ENCODE measurements around the gene TEX38. TPM values are rescaled to one million over a fixed set of nuclear protein-coding genes. Genes with fewer than 3 reads are reported as not detected.
"Not testable (repeated sequence)": the region's sequence is repeated elsewhere in the genome, so short reads cannot be mapped to it uniquely, and the experiment has no call there.

The TEX38 gene
- total RNA-seq, 2 donors from 2014 or later = 0.55 TPM; not detected in 1

- TF ChIP-seq CTCF (conservative IDR thresholded peaks at IDR 0.05) = no peak
- H3K4me3 Mint-ChIP-seq = peak overlapping the region; percentile 85
- no peaks in the 10 kb centered on the region for H3K9me3 ChIP-seq (ENCODE audit: control insufficient read depth, low read length)
- no peaks in the 10 kb centered on the region for H3K27me3 Mint-ChIP-seq (ENCODE audit: insufficient read depth)
- peaks cover 26% of the 10 kb centered on the region for H3K36me3 ChIP-seq (ENCODE audit: control insufficient read depth, insufficient read depth, low read length)
- peak overlapping the region; percentile 71 for H3K9ac ChIP-seq (ENCODE audit: extremely low read depth, low read length, poor library complexity, severe bottlenecking)
- H3K36me3 Mint-ChIP-seq (ENCODE audit: low read depth) = peaks cover 31% of the 10 kb centered on the region
- H3K27ac Mint-ChIP-seq = peak overlapping the region; percentile 90
- H3K4me1 Mint-ChIP-seq = peaks cover 45% of the 10 kb centered on the region
- H3K27ac ChIP-seq (ENCODE audit: low read depth, low read length) = no peak overlapping the region
- WGBS, 2 experiments (ENCODE audit: insufficient coverage in 1 of 2, insufficient read length in 1 of 2) = 3 to 5% methylated on average over 10 to 12 of the region's 12 CpGs
- peaks cover 11% of the 10 kb centered on the region for H3K4me1 ChIP-seq (ENCODE audit: control insufficient read depth, insufficient read depth, low read length)
- H3K4me3 ChIP-seq (ENCODE audit: low read length) = peak overlapping the region; percentile 94
- DNase-seq = no peak
- no peaks in the 10 kb centered on the region for H3K27me3 ChIP-seq (ENCODE audit: control insufficient read depth, insufficient read depth, low read length, poor library complexity, severe bottlenecking)
- H3K9me3 Mint-ChIP-seq = no peaks in the 10 kb centered on the region
Measured at GRCh38 chr1:46718340-46718726, 46.7 kb downstream of the TEX38 start.

GRCh38 chr1:46718727-46719622 is 47.3 kb downstream of the TEX38 start, which contains the start of gene EFCAB14:
EFCAB14 (minus strand) TSS chr1:46719114; CDS start chr1:46718087, 1,027 bp downstream.
- peak within 1 kb of the TSS; percentile 71 for H3K9ac ChIP-seq (ENCODE audit: extremely low read depth, low read length, poor library complexity, severe bottlenecking)
- H3K27ac Mint-ChIP-seq = peak within 1 kb of the TSS; percentile 90
- H3K27me3 Mint-ChIP-seq (ENCODE audit: insufficient read depth) = no peaks in the 10 kb centered on the region
- no peak within 1 kb of the TSS for H3K27ac ChIP-seq (ENCODE audit: low read depth, low read length)
- peaks cover 19% of the 10 kb centered on the region for H3K36me3 ChIP-seq (ENCODE audit: control insufficient read depth, insufficient read depth, low read length)
- peak within 1 kb of the TSS; percentile 85 for H3K4me3 Mint-ChIP-seq
- H3K9me3 Mint-ChIP-seq = no peaks in the 10 kb centered on the region
- peaks cover 51% of the 10 kb centered on the region for H3K4me1 Mint-ChIP-seq
- H3K9me3 ChIP-seq (ENCODE audit: control insufficient read depth, low read length) = no peaks in the 10 kb centered on the region
- H3K36me3 Mint-ChIP-seq (ENCODE audit: low read depth) = peaks cover 27% of the 10 kb centered on the region
- no peaks in the 10 kb centered on the region for H3K27me3 ChIP-seq (ENCODE audit: control insufficient read depth, insufficient read depth, low read length, poor library complexity, severe bottlenecking)
- WGBS, 2 experiments (ENCODE audit: insufficient coverage in 1 of 2, insufficient read length in 1 of 2) = 0% methylated on average over 34 to 85 of the region's 85 CpGs
- DNase-seq = peak; percentile 99
- H3K4me3 ChIP-seq (ENCODE audit: low read length) = peak within 1 kb of the TSS; percentile 94
- peaks cover 14% of the 10 kb centered on the region for H3K4me1 ChIP-seq (ENCODE audit: control insufficient read depth, insufficient read depth, low read length)
- no peak for TF ChIP-seq CTCF (conservative IDR thresholded peaks at IDR 0.05)

- Histone ChIP-seq H3K9ac (ENCODE audit: extremely low read depth, low read length, poor library complexity, severe bottlenecking) (no peak overlapping the region), H3K27ac (ENCODE audit: low read depth, low read length) (no peak overlapping the region), H3K27me3 (ENCODE audit: control insufficient read depth, insufficient read depth, low read length, poor library complexity, severe bottlenecking) (no peaks in the 10 kb centered on the region), H3K36me3 (ENCODE audit: control insufficient read depth, insufficient read depth, low read length) (peaks cover 12% of the 10 kb centered on the region), H3K9me3 (ENCODE audit: control insufficient read depth, low read length) (no peaks in the 10 kb centered on the region), H3K4me3 (ENCODE audit: low read length) (peak overlapping the region; percentile 94), H3K4me1 (ENCODE audit: control insufficient read depth, insufficient read depth, low read length) (peaks cover 14% of the 10 kb centered on the region)
- Mint-ChIP-seq H3K27ac (no peak overlapping the region), H3K9me3 (no peaks in the 10 kb centered on the region), H3K4me1 (peaks cover 55% of the 10 kb centered on the region), H3K36me3 (ENCODE audit: low read depth) (peaks cover 23% of the 10 kb centered on the region), H3K4me3 (peak overlapping the region; percentile 85), H3K27me3 (ENCODE audit: insufficient read depth) (no peaks in the 10 kb centered on the region)
- no peak for TF ChIP-seq CTCF (conservative IDR thresholded peaks at IDR 0.05)
- DNase-seq = no peak
- 62 to 65% methylated on average over 2 to 3 of the region's 3 CpGs for WGBS, 2 experiments (ENCODE audit: insufficient coverage in 1 of 2, insufficient read length in 1 of 2)
Measured at GRCh38 chr1:46719689-46720088, 48.0 kb downstream of the TEX38 start.

GRCh38 chr1:46720319-46720718 is 48.7 kb downstream of the TEX38 start:
- not testable (repeated sequence) for H3K27me3 ChIP-seq (ENCODE audit: control insufficient read depth, insufficient read depth, low read length, poor library complexity, severe bottlenecking); H3K9ac ChIP-seq (ENCODE audit: extremely low read depth, low read length, poor library complexity, severe bottlenecking); H3K27me3 Mint-ChIP-seq (ENCODE audit: insufficient read depth); H3K27ac ChIP-seq (ENCODE audit: low read depth, low read length); H3K9me3 ChIP-seq (ENCODE audit: control insufficient read depth, low read length); DNase-seq; H3K9me3 Mint-ChIP-seq; H3K27ac Mint-ChIP-seq; H3K4me3 Mint-ChIP-seq; H3K4me3 ChIP-seq (ENCODE audit: low read length); H3K36me3 ChIP-seq (ENCODE audit: control insufficient read depth, insufficient read depth, low read length)
- Mint-ChIP-seq H3K36me3 (ENCODE audit: low read depth) (peaks cover 17% of the 10 kb centered on the region), H3K4me1 (peaks cover 56% of the 10 kb centered on the region)
- whole genome bisulfite sequencing, 2 experiments (ENCODE audit: insufficient coverage in 1 of 2, insufficient read length in 1 of 2) = 84 to 98% methylated on average over 5 to 6 of the region's 8 CpGs
- peaks cover 18% of the 10 kb centered on the region for H3K4me1 ChIP-seq (ENCODE audit: control insufficient read depth, insufficient read depth, low read length)
